Peyer's patch (tissue), 4 donors: ENCODE measurements around the gene AGAP1. TPM values are rescaled to one million over a fixed set of nuclear protein-coding genes. Genes with fewer than 3 reads are reported as not detected.

Experiments used
- DNase-seq, 3 donors: peaks; one replicate each; pipeline ENCODE4 v3.0.0-alpha.2; 2017 to 2019
- H3K27ac ChIP-seq, 4 donors: fragments of 200-600 bp; sonication (generic); one replicate each; pipeline ENCODE4 v1.5.1; 2016 to 2019
- H3K27me3 ChIP-seq, 2 donors: fragments of 200-600 bp; sonication (generic); one replicate each; pipeline ENCODE4 v1.5.1; 2019
- H3K36me3 ChIP-seq, 3 donors: fragments of 200-600 bp; sonication (generic); one replicate each; pipeline ENCODE4 v1.5.1; 2016 to 2019
- H3K4me1 ChIP-seq, 4 donors: fragments of 200-600 bp; sonication (generic); one replicate each; pipeline ENCODE4 v1.5.1; 2016 to 2019
- H3K4me3 ChIP-seq, 4 donors: fragments of 200-600 bp; sonication (generic); 1 replicate in 3 of 4; 2 replicates in 1 of 4; pipeline ENCODE4 v1.5.1; 2016 to 2019; ENCODE audit warnings: mild to moderate bottlenecking in 1 of 4
- H3K9me3 ChIP-seq, 4 donors: fragments of 200-600 bp; sonication (generic); one replicate each; pipeline ENCODE4 v1.5.1; 2016 to 2019; ENCODE audit warnings: mild to moderate bottlenecking in 1 of 4
- CTCF ChIP-seq, 6 experiments: fragments of 450-650 bp in 4 of 6; fragments of 200-600 bp in 2 of 6; sonication (generic) in 1 of 6; IDR thresholded peaks; one replicate each; pipeline ENCODE4 v1.5.1; 2017 to 2019; ENCODE audit warnings: antibody characterized with exemption in 6 of 6, mild to moderate bottlenecking in 3 of 6, moderate library complexity in 1 of 6
- POLR2A ChIP-seq, 2 donors: fragments of 450-650 bp; IDR thresholded peaks; one replicate each; pipeline ENCODE4 v1.5.1; 2017; ENCODE audit warnings: antibody characterized with exemption in 2 of 2, mild to moderate bottlenecking in 2 of 2, moderate library complexity in 2 of 2
- total RNA-seq, 4 donors: library from RNA; depleted of rRNA; stranded (reverse); fragments of >200 nt; gene quantifications; one replicate each; pipeline ENCODE4 v1.1.0, GENCODE V29; 2016

AGAP1 gene
- total RNA-seq, 4 donors from 2014 or later, result 55.7 to 79.1 (median 66.9) TPM

GRCh38 chr2:236170590-236171165, 676.8 kb downstream of the AGAP1 start:
- H3K36me3 ChIP-seq, result no peaks in the 10 kb centered on the region
- TF ChIP-seq CTCF (IDR thresholded peaks at IDR 0.05) (no peak), POLR2A (IDR thresholded peaks at IDR 0.05) (no peak)
- peaks cover 0 to 6% (median 0%) of the 10 kb centered on the region in 4 donors for H3K9me3 ChIP-seq
- no peak overlapping the region for H3K27ac ChIP-seq
- peaks cover 0 to 86% of the 10 kb centered on the region in 2 donors for H3K27me3 ChIP-seq
- no peak for DNase-seq
- H3K4me3 ChIP-seq, result no peak overlapping the region
- peaks cover 0 to 49% (median 4%) of the 10 kb centered on the region in 4 donors for H3K4me1 ChIP-seq

GRCh38 chr2:236171181-236171679, 677.4 kb downstream of the AGAP1 start:
- Histone ChIP-seq H3K4me3 (no peak overlapping the region), H3K4me1 (peaks cover 0 to 44% (median 4%) of the 10 kb centered on the region in 4 donors), H3K27ac (no peak overlapping the region), H3K9me3 (peaks cover 0 to 6% (median 0%) of the 10 kb centered on the region in 4 donors), H3K27me3 (peaks cover 0 to 80% of the 10 kb centered on the region in 2 donors), H3K36me3 (no peaks in the 10 kb centered on the region)
- TF ChIP-seq CTCF (IDR thresholded peaks at IDR 0.05), result no peak
- no peak for TF ChIP-seq POLR2A (IDR thresholded peaks at IDR 0.05)
- no peak for DNase-seq

DNA sequence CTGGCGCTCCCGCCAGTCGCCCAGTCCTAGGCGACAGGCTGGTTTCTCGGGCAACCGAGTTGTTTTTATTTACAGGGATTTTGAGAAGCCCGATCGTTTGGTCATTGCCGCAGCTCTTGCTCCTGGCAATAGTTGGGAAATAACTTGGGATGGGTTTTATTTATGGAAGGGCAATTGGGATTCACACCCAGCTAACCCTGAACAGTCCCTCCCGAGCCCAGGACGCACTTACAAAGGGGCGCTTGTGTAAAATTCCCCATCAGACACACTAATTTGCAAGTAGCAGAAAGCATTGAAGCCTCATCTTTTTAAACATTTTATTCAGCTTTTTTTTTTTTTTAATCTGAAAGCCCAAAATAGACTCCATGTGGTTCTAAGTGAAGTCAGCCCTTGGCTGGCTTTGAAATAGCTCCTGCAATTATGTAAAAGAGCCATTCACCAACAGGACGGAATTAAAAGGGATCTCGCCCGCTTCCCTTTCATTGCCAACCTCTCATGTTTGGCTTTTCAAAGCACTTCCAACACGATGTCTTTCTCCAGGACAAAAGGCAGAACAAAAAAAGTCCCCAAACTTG, 677.9 kb downstream of the AGAP1 start:
- no peak for DNase-seq
- Histone ChIP-seq H3K4me1 (peaks cover 0 to 39% (median 4%) of the 10 kb centered on the region in 4 donors), H3K27ac (no peak overlapping the region), H3K27me3 (peaks cover 0 to 78% of the 10 kb centered on the region in 2 donors), H3K4me3 (no peak overlapping the region), H3K9me3 (peaks cover 0 to 6% (median 0%) of the 10 kb centered on the region in 4 donors), H3K36me3 (no peaks in the 10 kb centered on the region)
- TF ChIP-seq CTCF (IDR thresholded peaks at IDR 0.05) (no peak), POLR2A (IDR thresholded peaks at IDR 0.05) (no peak)

- no peak for DNase-seq
- no peak for TF ChIP-seq POLR2A (IDR thresholded peaks at IDR 0.05)
- no peak for TF ChIP-seq CTCF (IDR thresholded peaks at IDR 0.05)
Observed at GRCh38 chr2:236172255-236173035, 678.6 kb downstream of the AGAP1 start.

DNA sequence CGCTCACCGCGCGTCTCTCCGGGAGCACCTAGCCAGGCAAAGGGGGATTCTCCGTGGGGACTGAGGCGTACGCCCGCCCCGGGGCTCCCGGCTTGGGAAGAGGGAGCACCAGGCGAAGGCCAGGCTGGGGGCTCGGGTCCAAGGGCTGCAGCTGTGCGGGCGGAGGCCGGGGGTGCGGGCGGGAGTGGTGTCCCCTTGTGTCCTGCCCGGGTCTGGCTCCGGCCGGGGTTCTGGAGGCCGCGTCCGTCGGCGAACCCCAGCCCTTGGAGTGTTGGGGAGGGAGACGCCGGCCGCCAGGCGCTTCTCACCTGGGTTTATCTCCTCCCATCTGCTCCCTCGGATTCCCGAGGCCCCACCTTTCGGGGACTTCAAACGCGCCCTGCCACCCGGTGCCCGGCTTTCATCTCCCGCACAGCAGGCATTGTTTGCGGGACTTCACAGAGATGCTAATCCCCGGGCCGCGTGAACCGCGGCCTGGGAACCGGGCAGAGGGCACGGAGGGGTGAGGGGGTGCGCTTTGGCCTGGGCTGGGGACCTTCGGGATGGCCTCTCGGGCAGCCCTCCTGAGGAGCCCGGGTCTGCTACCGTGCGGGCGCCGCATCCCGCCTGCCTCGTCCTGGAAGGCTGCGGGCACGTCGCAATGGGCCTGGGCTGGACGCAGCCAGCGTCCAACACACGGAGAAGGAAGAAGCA, 679.3 kb downstream of the AGAP1 start:
- no peak overlapping the region for H3K27ac ChIP-seq
- H3K4me1 ChIP-seq, result peaks cover 0 to 31% (median 1%) of the 10 kb centered on the region in 4 donors
- no peak overlapping the region for H3K4me3 ChIP-seq
- DNase-seq, result no peak
- peaks cover 0 to 76% of the 10 kb centered on the region in 2 donors for H3K27me3 ChIP-seq
- H3K9me3 ChIP-seq, result peaks cover 0 to 4% (median 0%) of the 10 kb centered on the region in 4 donors
- no peaks in the 10 kb centered on the region for H3K36me3 ChIP-seq
- TF ChIP-seq POLR2A (IDR thresholded peaks at IDR 0.05) (no peak), CTCF (IDR thresholded peaks at IDR 0.05) (no peak)

More at GRCh38 chr2:236172255-236173035, 678.6 kb downstream of the AGAP1 start:
- Histone ChIP-seq H3K4me1 (peaks cover 0 to 32% (median 4%) of the 10 kb centered on the region in 4 donors), H3K27me3 (peaks cover 0 to 78% of the 10 kb centered on the region in 2 donors), H3K9me3 (peaks cover 0 to 6% (median 0%) of the 10 kb centered on the region in 4 donors), H3K36me3 (no peaks in the 10 kb centered on the region), H3K4me3 (no peak overlapping the region), H3K27ac (no peak overlapping the region)
